Urinary bladder (tissue), 4 donors: ENCODE results near the gene CFAP299. TPM values are rescaled to one million over a fixed set of nuclear protein-coding genes. Genes with fewer than 3 reads are reported as not detected.
A peak's percentile ranks its signal among the peaks of the same experiment; 100 is the strongest.

Experiments
- DNase-seq: peaks from one replicate; pipeline ENCODE4 v3.0.0-alpha.2; 2015; ENCODE audit errors: extremely low spot score
- H3K27ac ChIP-seq: one replicate; pipeline ENCODE4 v1.5.1; 2013; ENCODE audit warnings: low read depth, mild to moderate bottlenecking, moderate library complexity
- H3K36me3 ChIP-seq: one replicate; pipeline ENCODE4 v1.6.1; 2013; ENCODE audit warnings: mild to moderate bottlenecking, moderate library complexity; ENCODE audit not compliant: insufficient read depth
- H3K4me1 ChIP-seq: one replicate; pipeline ENCODE4 v1.6.1; 2013; ENCODE audit warnings: mild to moderate bottlenecking, moderate library complexity; ENCODE audit not compliant: insufficient read depth
- H3K4me3 ChIP-seq: one replicate; pipeline ENCODE4 v1.5.1; 2013; ENCODE audit warnings: low read depth, low read length
- WGBS: extraction: QIAGEN DNeasy Blood & Tissue Kit; methylation state at CpG from one replicate; pipeline ENCODE4 v1.1.7; 2013; 5-methylcytosine and 5-hydroxymethylcytosine counted together
- polyA plus RNA-seq: library from polyadenylated mRNA; stranded (reverse); fragments of 200-250 nt; gene quantifications from one replicate; pipeline ENCODE4 v1.2.3, GENCODE V29; 2013
- total RNA-seq: library from RNA; depleted of rRNA; stranded (reverse); fragments of >200 nt; gene quantifications from one replicate; pipeline ENCODE4 v1.2.3, GENCODE V29; 2014
- donor health status: healthy with polysubstance abuse.
- donor health status: healthy.

The CFAP299 gene
- total and polyA plus RNA-seq, 2 donors = not detected

DNA sequence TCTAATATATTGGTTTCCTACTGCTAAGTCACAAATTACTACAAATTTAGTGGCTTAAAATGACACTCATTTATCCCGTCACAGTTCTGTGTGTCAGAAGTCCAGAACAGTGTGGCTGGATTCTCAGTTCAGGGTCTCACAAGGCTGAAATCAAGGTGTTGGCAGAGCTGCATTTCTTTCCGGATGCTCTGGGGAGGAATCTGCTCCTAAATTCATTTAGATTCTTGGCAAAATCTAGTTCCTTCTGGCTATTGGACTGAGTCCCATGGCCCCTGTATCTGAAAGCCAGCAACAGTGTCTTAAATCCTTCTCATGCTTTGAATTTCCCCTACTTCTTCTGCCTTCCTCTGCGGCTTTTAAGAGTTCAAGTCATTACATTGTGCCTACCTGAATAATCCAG is 591.9 kb downstream of the CFAP299 start:
- H3K27ac ChIP-seq = no peak overlapping the region
- no peak for DNase-seq
- H3K4me1 ChIP-seq = no peaks in the 10 kb centered on the region
- H3K36me3 ChIP-seq = no peaks in the 10 kb centered on the region
- no peak overlapping the region for H3K4me3 ChIP-seq
- 78% methylated on average over 3 of the region's 3 CpGs for WGBS

DNA sequence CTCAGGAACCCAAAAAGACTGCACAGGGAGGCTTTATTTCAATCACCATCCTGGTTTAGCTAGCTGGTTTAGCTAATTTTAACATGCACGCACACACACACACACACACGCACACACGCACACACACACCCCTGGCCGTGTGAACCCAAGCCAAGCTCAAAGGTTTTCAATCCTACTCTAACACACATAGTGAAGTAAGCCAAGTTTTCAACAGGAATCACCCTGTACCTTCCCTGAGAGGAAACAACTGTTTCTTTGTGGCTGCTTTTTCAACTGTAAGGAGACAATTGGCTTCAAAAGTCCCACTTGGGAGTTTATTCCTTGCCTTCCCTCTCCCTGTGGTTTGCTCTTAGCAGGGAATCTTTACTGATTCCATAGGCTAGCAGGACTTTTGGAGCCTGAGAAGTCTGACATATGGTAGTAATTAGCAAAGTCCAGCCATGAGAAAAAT is 596.1 kb downstream of the CFAP299 start:
- WGBS = 48% methylated on average over 4 of the region's 4 CpGs
- Histone ChIP-seq H3K4me3 (no peak overlapping the region), H3K27ac (no peak overlapping the region), H3K36me3 (no peaks in the 10 kb centered on the region), H3K4me1 (no peaks in the 10 kb centered on the region)
- DNase-seq = peak; percentile 26

DNA sequence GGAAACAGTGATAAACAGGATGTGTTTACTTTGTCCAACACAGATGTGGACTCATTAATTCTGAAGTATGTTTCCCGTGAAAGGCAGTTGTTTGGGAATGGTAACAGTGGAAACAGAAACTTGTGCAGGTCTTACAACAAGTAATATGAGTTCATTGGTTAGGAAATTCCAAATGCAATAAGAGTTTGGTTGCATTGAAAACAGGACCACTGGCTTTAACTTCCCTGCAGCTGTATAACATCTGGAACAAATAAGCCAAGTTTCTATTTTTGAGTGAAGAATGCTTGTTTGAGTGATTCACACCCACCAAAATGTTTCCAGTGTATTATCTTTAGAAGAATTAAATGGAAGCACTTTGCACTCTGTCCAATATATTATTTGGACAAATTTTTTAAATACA is 612.6 kb downstream of the CFAP299 start:
- Histone ChIP-seq H3K36me3 (no peaks in the 10 kb centered on the region), H3K4me3 (no peak overlapping the region), H3K27ac (no peak overlapping the region), H3K4me1 (no peaks in the 10 kb centered on the region)
- no peak for DNase-seq
- WGBS = 41% methylated on average over 1 of the region's 1 CpG

DNA sequence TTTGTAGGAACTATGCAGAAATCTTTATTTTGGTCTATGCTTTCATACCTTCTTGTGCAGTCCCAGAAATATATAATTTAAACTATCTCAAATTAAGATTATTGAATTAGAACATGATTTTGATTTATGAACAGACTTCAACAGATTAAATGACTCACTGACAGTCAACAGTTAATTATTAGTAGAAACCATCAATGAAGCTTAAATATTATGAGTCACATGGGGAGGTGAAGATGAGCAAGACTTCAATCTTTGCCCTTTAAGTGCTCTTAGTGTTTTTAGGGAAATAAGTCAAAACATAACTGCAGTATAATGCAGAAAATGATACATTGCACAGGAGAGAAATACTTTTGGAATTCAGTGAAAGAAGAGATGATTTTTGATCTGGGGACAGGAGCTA is 613.5 kb downstream of the CFAP299 start:
- H3K4me3 ChIP-seq = no peak overlapping the region
- H3K36me3 ChIP-seq = no peaks in the 10 kb centered on the region
- no peak overlapping the region for H3K27ac ChIP-seq
- no peaks in the 10 kb centered on the region for H3K4me1 ChIP-seq
- no peak for DNase-seq

DNA sequence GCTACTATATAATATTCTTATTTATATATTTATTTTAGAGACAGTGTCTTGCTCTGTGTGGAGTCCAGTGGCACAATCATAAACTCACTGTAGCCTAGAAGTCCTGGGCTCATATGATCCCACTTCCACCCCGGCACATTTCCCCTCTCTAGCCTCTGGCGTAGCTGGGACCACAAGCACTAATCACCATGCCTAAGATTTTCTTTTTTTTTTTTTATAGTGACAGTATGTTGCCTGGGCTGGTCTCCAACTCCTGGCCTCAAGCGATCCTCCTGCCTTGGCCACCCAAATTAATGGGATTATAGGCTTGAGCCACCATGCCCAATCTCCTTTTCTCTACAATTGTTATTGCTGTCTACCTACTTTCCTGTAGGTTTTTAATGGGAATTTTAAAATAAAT is 620.9 kb downstream of the CFAP299 start:
- Histone ChIP-seq H3K27ac (no peak overlapping the region), H3K36me3 (no peaks in the 10 kb centered on the region), H3K4me3 (no peak overlapping the region), H3K4me1 (no peaks in the 10 kb centered on the region)
- DNase-seq = no peak
- 81% methylated on average over 3 of the region's 3 CpGs for WGBS

DNA sequence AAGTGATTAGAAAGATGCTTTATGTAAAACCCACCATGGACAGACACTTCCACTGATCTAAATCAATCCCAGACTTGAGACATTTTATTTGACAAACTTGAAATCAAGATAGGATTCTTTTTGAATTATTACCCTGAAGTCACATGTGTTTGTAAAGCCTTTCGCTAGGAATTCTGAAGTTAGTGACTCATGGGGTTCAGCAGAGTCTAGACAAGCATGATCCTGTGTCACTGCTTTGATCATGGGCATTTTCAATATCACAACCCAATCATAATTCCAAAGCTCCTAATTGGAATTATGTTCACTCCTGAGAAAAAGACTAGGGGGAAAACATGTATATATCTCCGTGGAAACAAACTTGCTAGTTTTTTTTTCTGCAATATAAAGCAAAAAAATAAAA is 627.5 kb downstream of the CFAP299 start:
- Histone ChIP-seq H3K27ac (no peak overlapping the region), H3K4me3 (no peak overlapping the region), H3K36me3 (no peaks in the 10 kb centered on the region), H3K4me1 (no peaks in the 10 kb centered on the region)
- DNase-seq = no peak
- WGBS = 63% methylated on average over 2 of the region's 2 CpGs

DNA sequence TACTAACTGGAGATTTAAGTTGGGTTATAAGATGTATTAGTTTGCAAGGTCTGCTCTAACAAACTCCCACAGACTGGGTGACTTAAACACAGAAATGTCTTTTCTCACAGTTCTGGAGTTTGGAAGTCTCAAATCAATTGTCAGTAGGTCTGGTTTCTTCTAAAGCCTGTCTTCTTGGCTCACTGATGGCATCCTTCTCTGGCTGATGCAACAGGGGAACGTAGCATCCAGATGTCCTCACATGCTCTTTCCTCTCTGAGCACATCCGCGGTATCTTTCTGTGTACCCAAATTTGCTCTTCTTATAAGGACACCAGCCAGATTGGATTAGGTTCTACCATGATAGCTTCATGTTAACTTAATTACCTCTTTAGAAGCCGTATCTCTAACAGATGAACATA is 631.8 kb downstream of the CFAP299 start:
- no peaks in the 10 kb centered on the region for H3K36me3 ChIP-seq
- no peaks in the 10 kb centered on the region for H3K4me1 ChIP-seq
- WGBS = 86% methylated on average over 4 of the region's 4 CpGs
- no peak overlapping the region for H3K27ac ChIP-seq
- no peak overlapping the region for H3K4me3 ChIP-seq
- no peak for DNase-seq

DNA sequence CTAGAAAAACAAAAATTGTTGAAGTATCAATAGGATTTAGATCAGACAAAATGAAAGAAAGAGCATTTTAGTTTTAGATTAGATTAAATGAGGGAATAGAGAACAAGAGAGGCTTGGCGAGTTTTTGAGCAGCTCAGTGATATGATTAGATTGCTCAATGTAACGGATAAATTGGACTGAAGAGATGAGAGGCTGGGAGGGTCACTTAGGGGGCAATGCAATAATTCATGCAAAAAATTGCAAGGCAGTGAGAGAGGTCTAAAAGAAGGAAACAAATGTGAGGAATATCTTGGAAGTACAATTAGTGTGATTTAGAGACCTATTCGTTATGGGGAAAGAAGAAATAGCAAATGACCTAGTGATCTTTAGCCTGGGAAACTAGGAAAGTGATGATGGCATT is 644.7 kb downstream of the CFAP299 start:
- 82% methylated on average over 3 of the region's 3 CpGs for WGBS
- no peaks in the 10 kb centered on the region for H3K4me1 ChIP-seq
- H3K4me3 ChIP-seq = no peak overlapping the region
- no peaks in the 10 kb centered on the region for H3K36me3 ChIP-seq
- no peak overlapping the region for H3K27ac ChIP-seq
- DNase-seq = no peak

DNA sequence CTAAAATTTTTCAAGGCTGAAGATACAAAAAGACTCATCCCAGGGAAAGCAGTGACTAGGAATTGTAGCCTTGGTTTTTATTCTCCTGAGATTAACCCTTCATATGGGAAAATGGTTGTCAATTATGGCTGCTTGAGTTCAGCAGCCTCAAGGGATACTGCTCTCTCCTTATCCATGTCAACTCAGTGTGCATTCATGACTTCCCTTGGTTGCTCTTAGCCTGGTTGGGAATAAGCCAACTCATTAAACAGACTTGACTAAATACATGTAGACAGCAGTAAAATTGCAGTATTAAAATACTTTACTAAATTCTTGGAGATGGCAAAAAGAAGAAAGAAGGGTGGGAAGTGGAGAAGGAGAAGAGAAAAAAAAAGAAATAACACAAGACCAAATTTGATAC is 650.5 kb downstream of the CFAP299 start:
- no peak overlapping the region for H3K4me3 ChIP-seq

DNA sequence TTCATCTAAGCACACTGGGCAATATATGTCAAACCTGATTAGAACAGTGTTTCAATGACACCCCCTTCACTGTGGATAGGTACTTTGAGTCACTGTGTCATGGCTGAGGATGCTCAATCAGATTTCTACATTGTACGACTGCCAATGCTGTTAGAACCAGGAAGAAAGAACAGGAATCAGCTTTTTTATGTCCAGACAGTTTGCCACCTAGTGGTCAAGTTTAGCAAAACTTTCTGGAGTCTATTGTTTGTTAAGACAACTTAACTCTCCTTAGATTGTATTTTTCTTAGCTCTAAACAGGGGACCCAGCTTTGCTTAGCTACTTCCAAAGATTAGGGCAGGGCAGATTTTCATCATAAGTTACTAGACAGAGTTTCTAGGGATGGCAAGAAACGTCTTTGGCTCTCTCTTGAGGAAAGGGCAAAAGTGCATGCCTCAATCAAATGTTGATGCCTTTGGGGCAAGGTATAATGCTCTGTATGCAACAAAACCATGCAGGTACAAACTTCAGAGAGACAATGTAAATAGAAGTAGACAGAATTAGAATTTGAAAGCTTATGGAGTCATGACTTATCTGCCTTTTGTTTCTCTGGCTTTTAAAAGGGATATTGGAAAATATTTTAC is 654.5 kb downstream of the CFAP299 start:
- DNase-seq = peak; percentile 23
- Histone ChIP-seq H3K4me1 (no peaks in the 10 kb centered on the region), H3K4me3 (no peak overlapping the region), H3K36me3 (no peaks in the 10 kb centered on the region), H3K27ac (no peak overlapping the region)
- WGBS = 7% methylated on average over 2 of the region's 2 CpGs

More for the DNA sequence above, 650.5 kb downstream of the CFAP299 start:
- DNase-seq = no peak
- H3K27ac ChIP-seq = no peak overlapping the region
- no peaks in the 10 kb centered on the region for H3K4me1 ChIP-seq
- H3K36me3 ChIP-seq = no peaks in the 10 kb centered on the region

DNA sequence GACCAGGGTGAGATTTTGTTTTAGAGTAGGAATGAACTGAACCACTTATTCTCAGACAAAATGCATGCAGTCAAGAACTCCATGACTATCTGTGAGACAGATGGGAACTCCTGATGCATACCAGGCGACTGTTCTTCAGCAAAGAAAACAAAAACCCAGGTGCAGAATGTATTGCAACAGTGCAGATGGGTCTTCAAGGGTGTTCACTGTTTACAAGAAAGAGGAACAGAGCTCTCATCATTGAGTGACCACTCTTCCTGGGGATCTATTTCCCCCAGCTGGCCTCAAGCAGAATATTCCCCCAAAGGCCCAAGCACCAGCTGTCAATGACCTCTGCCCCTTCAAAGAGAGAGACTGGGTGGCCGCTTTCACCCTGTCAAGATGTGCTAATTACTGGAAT is 655.3 kb downstream of the CFAP299 start:
- H3K36me3 ChIP-seq = no peaks in the 10 kb centered on the region
- H3K27ac ChIP-seq = no peak overlapping the region
- H3K4me3 ChIP-seq = no peak overlapping the region
- H3K4me1 ChIP-seq = no peaks in the 10 kb centered on the region
- DNase-seq = no peak
- 76% methylated on average over 2 of the region's 2 CpGs for WGBS

DNA sequence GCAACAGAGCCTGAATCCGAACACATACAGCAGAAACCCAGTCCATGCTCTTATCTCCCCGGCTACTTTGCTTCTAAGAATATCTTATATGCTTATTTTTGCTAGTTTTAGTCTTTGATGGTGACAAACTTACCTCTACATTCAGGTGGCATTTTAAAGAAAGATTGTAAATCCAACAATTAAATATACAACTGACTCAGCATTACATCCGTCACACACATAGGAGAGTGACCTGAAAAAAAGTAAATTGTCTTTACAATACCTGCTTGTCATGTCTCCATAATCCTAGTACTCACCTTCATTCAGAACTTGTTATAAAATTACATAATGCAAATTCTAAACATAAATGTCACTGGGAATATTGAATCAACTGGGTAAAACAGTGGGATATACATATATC is 664.4 kb downstream of the CFAP299 start:
- Histone ChIP-seq H3K27ac (no peak overlapping the region), H3K4me3 (no peak overlapping the region), H3K36me3 (no peaks in the 10 kb centered on the region), H3K4me1 (no peaks in the 10 kb centered on the region)
- DNase-seq = no peak
- 93% methylated on average over 3 of the region's 3 CpGs for WGBS

DNA sequence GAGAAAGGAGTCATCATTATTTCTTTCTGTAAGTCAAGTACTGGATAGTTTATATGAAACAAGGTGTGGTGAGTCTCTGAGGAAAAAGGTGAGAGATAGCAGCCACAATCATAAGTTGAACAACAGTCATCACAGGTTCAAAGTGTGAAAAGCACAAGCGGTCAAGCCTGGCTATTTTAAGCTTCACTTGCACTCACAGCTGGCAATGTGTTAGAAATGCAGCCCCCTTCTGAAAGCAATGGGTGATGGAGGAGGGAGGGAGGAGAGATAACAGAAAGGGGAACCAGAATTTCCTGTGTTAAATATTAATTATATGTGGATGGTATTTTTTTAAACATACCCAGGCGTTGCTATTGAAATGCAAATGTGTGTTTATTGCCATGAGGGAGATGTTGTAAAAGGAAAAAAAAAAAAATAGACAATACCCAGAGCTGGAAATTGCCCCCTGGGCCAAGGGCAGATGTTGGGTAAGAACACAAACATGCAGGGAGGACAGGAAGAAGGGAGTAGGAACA is 668.1 kb downstream of the CFAP299 start:
- 51% methylated on average over 2 of the region's 2 CpGs for WGBS
- no peak for DNase-seq
- Histone ChIP-seq H3K4me1 (no peaks in the 10 kb centered on the region), H3K27ac (no peak overlapping the region), H3K4me3 (no peak overlapping the region), H3K36me3 (no peaks in the 10 kb centered on the region)

DNA sequence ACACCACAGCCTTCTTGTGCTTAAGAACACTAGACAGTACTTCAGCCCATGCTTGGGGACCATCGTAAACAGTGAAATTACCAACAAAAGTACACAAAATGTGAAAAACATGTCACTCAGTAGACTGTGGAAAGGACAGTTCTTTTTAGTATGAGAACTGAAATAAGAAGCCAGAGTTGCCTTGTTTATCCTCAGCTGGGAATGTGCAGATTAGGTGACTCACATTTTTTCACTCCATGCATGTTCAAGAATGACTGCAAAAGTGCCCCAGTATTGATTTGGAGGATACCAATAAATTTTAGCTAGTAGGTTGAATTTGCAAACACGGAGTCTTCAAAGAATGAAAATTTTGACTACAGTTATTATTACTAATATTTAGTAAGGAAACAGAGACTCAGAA is 671.9 kb downstream of the CFAP299 start:
- Histone ChIP-seq H3K4me1 (no peaks in the 10 kb centered on the region), H3K4me3 (no peak overlapping the region), H3K36me3 (no peaks in the 10 kb centered on the region), H3K27ac (no peak overlapping the region)
- 81% methylated on average over 2 of the region's 2 CpGs for WGBS
- DNase-seq = no peak
